CD4-positive, alpha-beta T cell (primary cell): ENCODE measurements around the gene FOSL1. TPM values are rescaled to one million over a fixed set of nuclear protein-coding genes. Genes with fewer than 3 reads are reported as not detected.

Source experiments
- ATAC-seq: fragments of 200-7000 bp; cut with Tn5 transposase; one replicate; pipeline ENCODE4 v1.10.0; 2022; ENCODE audit warnings: mild to moderate bottlenecking; ENCODE audit not compliant: poor library complexity
- CTCF ChIA-PET: fragments of 350-600 bp; sonication (Branson Sonifier 250); formaldehyde crosslinking; loops from one replicate; lab custom pipeline; 2021; ENCODE audit warnings: antibody characterized with exemption, inconsistent platforms; lab: Charles Lee
- POLR2A ChIA-PET: fragments of 350-600 bp; sonication (Branson Sonifier 250); formaldehyde crosslinking; loops from one replicate; lab custom pipeline; 2021; ENCODE audit warnings: antibody characterized with exemption, inconsistent platforms; lab: Charles Lee
- DNase-seq, 14 experiments: peaks; one replicate each; pipeline ENCODE4 v3.0.0-alpha.2; 2013 to 2020; ENCODE audit warnings: mixed read lengths in 2 of 14
- H3K27ac ChIP-seq, 2 donors: one replicate each; pipeline versions ENCODE4 v1.5.1 to v1.7.0; 2013; ENCODE audit warnings: low read length in 2 of 2, low read depth in 1 of 2, mild to moderate bottlenecking in 1 of 2
- H3K27me3 ChIP-seq, 2 experiments: 1 replicate in 1 of 2; 2 replicates in 1 of 2; pipeline versions ENCODE4 v1.6.1 to v1.7.0; 2013; ENCODE audit warnings: low read length in 2 of 2, control low read depth in 1 of 2, mild to moderate bottlenecking in 1 of 2, moderate library complexity in 1 of 2; ENCODE audit not compliant: insufficient read depth in 2 of 2, control insufficient read depth in 1 of 2
- H3K36me3 ChIP-seq: one replicate; pipeline ENCODE4 v1.6.1; 2013; ENCODE audit warnings: low read length, control low read depth; ENCODE audit not compliant: insufficient read depth
- H3K4me1 ChIP-seq: one replicate; pipeline ENCODE4 v1.6.1; 2013; ENCODE audit warnings: low read length, control low read depth; ENCODE audit not compliant: insufficient read depth
- H3K4me3 ChIP-seq: one replicate; pipeline ENCODE4 v1.5.1; 2013; ENCODE audit warnings: mild to moderate bottlenecking, low read length, moderate library complexity
- H3K9me3 ChIP-seq, 2 experiments: 1 replicate in 1 of 2; 2 replicates in 1 of 2; pipeline versions ENCODE4 v1.6.1 to v1.7.0; 2013; ENCODE audit warnings: low read length in 2 of 2, mild to moderate bottlenecking in 2 of 2, control low read depth in 1 of 2, moderate library complexity in 1 of 2; ENCODE audit not compliant: control insufficient read depth in 1 of 2, insufficient read depth in 1 of 2
- H3K27ac Mint-ChIP-seq: one replicate; pipeline ENCODE4 v1.8.0; 2020; ENCODE audit warnings: mixed read lengths
- H3K27me3 Mint-ChIP-seq: one replicate; pipeline ENCODE4 v1.8.0; 2021; ENCODE audit warnings: mixed read lengths
- H3K36me3 Mint-ChIP-seq: one replicate; pipeline ENCODE4 v1.8.0; 2021; ENCODE audit warnings: low read depth, mixed read lengths
- H3K4me1 Mint-ChIP-seq: one replicate; pipeline ENCODE4 v1.8.0; 2021; ENCODE audit warnings: low read depth, mixed read lengths
- H3K4me3 Mint-ChIP-seq: one replicate; pipeline ENCODE4 v1.8.0; 2020; ENCODE audit warnings: mild to moderate bottlenecking, mixed read lengths
- H3K9me3 Mint-ChIP-seq: one replicate; pipeline ENCODE4 v1.8.0; 2020; ENCODE audit warnings: mixed read lengths
- CTCF ChIP-seq: fragments of 200-600 bp; IDR thresholded peaks from one replicate; pipeline ENCODE4 v1.8.0; 2022; ENCODE audit warnings: antibody characterized with exemption, mild to moderate bottlenecking
- intact Hi-C, 2 experiments: fragments of 100-400 bp; cut with DNase I in 1 of 2; cut with micrococcal nuclease in 1 of 2; formaldehyde crosslinking; loops; one replicate each; pipeline versions ENCODE4 v1.15.1 to v1.9.0; 2023 to 2025; cut with DNase I, micrococcal nuclease
- total RNA-seq, 174 experiments: library from RNA in 2 of 174; stranded (reverse) in 2 of 174; gene quantifications; one replicate each; pipeline ENCODE4 v1.2.3 and lab custom pipeline; 2021 to 2026

Gene FOSL1
- total RNA-seq, 2 experiments from 2014 or later, result 1.8 to 2.2 TPM

- Mint-ChIP-seq H3K27me3 (no peaks in the 10 kb centered on the region), H3K4me3 (peak overlapping the region; percentile 48), H3K4me1 (peaks cover 16% of the 10 kb centered on the region), H3K9me3 (no peaks in the 10 kb centered on the region), H3K36me3 (peaks cover 14% of the 10 kb centered on the region), H3K27ac (no peak overlapping the region)
- intact Hi-C loops, result no loop called here
- Histone ChIP-seq H3K27me3 (no peaks in the 10 kb centered on the region), H3K36me3 (peaks cover 21% of the 10 kb centered on the region), H3K4me1 (peaks cover 41% of the 10 kb centered on the region), H3K4me3 (no peak overlapping the region), H3K27ac (no peak overlapping the region), H3K9me3 (no peaks in the 10 kb centered on the region)
- ChIA-PET CTCF (interaction anchor here (1.0 to 1.5 kb wide), 3 partner anchors 11 to 18 kb away, joined by 3 to 7 read pairs (median 5); partner anchors contain the start of genes FIBP and MUS81), POLR2A (interaction anchor here (0.7 to 7.1 kb wide), 5 partner anchors 9 to 20 kb away, joined by 3 to 137 read pairs (median 7); partner anchors contain the start of genes CCDC85B, CFL1, CTSW and FIBP)
- TF ChIP-seq CTCF, result no peak
- DNase-seq, result no peak
- no peak for ATAC-seq
These were observed 29.2 kb downstream of the FOSL1 start for GRCh38 chr11:65870706-65871681.

DNA sequence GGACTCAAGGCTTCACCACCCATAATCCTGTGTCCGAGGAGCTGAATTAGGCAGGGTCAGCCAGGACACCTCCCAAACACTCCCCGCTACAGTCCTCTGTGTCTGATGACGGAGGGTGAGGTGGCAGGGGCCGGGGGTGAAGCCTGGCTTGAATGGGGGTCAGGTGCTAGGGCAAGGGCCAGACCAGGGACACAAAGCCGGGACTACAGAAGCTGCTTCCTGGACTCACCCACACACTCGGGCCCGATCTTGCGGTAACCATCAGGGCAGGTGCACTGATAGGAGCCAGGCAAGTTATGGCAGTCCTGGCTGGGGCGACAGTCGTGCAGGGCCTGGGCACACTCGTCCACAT is 29.9 kb downstream of the FOSL1 start:
- H3K4me3 Mint-ChIP-seq, result peak overlapping the region; percentile 48
- no peak for DNase-seq

More for the DNA sequence above, 29.9 kb downstream of the FOSL1 start:
- Mint-ChIP-seq H3K4me1 (peaks cover 16% of the 10 kb centered on the region), H3K27ac (no peak overlapping the region), H3K27me3 (no peaks in the 10 kb centered on the region), H3K36me3 (peaks cover 22% of the 10 kb centered on the region), H3K9me3 (no peaks in the 10 kb centered on the region)
- H3K27ac ChIP-seq, result no peak overlapping the region
- H3K9me3 ChIP-seq, result no peaks in the 10 kb centered on the region
- H3K4me1 ChIP-seq, result peaks cover 41% of the 10 kb centered on the region
- CTCF ChIA-PET, result interaction anchor here (1.0 to 1.8 kb wide), 3 partner anchors 11 to 18 kb away, joined by 3 to 14 read pairs (median 7); partner anchors contain the start of genes FIBP and MUS81
- H3K36me3 ChIP-seq, result peaks cover 28% of the 10 kb centered on the region
- ATAC-seq, result no peak
- POLR2A ChIA-PET, result interaction anchor here (0.9 to 7.1 kb wide), 4 partner anchors 11 to 28 kb away, joined by 3 to 137 read pairs (median 10); partner anchors contain the start of genes CCDC85B, CFL1 and MUS81
- no peak overlapping the region for H3K4me3 ChIP-seq
- no peaks in the 10 kb centered on the region for H3K27me3 ChIP-seq
- intact Hi-C loops, result no loop called here
- no peak for TF ChIP-seq CTCF
